Smooth muscle cell (in vitro differentiated cells): ENCODE data around the gene LOXL1. TPM values are rescaled to one million over a fixed set of nuclear protein-coding genes. Genes with fewer than 3 reads are reported as not detected.

Experiments used
- DNase-seq: peaks from one replicate; lab custom pipeline; 2025; ENCODE audit not compliant: unreplicated experiment; lab: John Stamatoyannopoulos, UW
- H2AFZ ChIP-seq: fragments of 200-600 bp; sonication (generic); 2 replicates; pipeline ENCODE4 v1.6.0; 2016; ENCODE audit warnings: antibody characterized with exemption, low read depth, mild to moderate bottlenecking
- H3F3A ChIP-seq: fragments of 200-600 bp; sonication (generic); 2 replicates; pipeline ENCODE4 v1.6.0; 2017; ENCODE audit warnings: antibody characterized with exemption, low read depth
- H3K27ac ChIP-seq: fragments of 200-600 bp; sonication (generic); 2 replicates; pipeline ENCODE4 v1.5.1; 2016; ENCODE audit warnings: low read depth, mild to moderate bottlenecking
- H3K27me3 ChIP-seq: fragments of 200-600 bp; sonication (generic); 2 replicates; pipeline ENCODE4 v1.6.1; 2016; ENCODE audit warnings: low read depth, mild to moderate bottlenecking
- H3K36me3 ChIP-seq: fragments of 200-600 bp; sonication (generic); 2 replicates; pipeline ENCODE4 v1.5.1; 2016; ENCODE audit warnings: low read depth
- H3K4me1 ChIP-seq: fragments of 200-600 bp; sonication (generic); 2 replicates; pipeline ENCODE4 v1.5.1; 2016; ENCODE audit warnings: low read depth
- H3K4me2 ChIP-seq: fragments of 200-600 bp; sonication (generic); 2 replicates; pipeline ENCODE4 v1.6.0; 2016; ENCODE audit warnings: mild to moderate bottlenecking
- H3K4me3 ChIP-seq: fragments of 200-600 bp; sonication (generic); 2 replicates; pipeline ENCODE4 v1.5.1; 2016; ENCODE audit warnings: mild to moderate bottlenecking
- H3K79me2 ChIP-seq: fragments of 200-600 bp; sonication (generic); 2 replicates; pipeline ENCODE4 v1.6.0; 2016; ENCODE audit warnings: low read depth, mild to moderate bottlenecking
- H3K9ac ChIP-seq: fragments of 200-600 bp; sonication (generic); 2 replicates; pipeline ENCODE4 v1.6.0; 2016; ENCODE audit warnings: low read depth
- H3K9me3 ChIP-seq: fragments of 200-600 bp; sonication (generic); replicated peaks from 2 replicates; pipeline ENCODE4 v1.5.1; 2016; ENCODE audit warnings: low read depth
- H4K20me1 ChIP-seq: fragments of 200-600 bp; sonication (generic); 2 replicates; pipeline ENCODE4 v1.6.0; 2016; ENCODE audit warnings: low read depth
- WGBS: methylation state at CpG from one replicate; pipeline ENCODE4 v1.1.7; 2016; ENCODE audit warnings: low lambda C conversion rate; 5-methylcytosine and 5-hydroxymethylcytosine counted together
- polyA plus RNA-seq: library from polyadenylated mRNA; unstranded; fragments of >200 nt; fragmentation: Nextera tagmentation; extraction: Ambion mirVana; gene quantifications from 2 replicates; pipeline ENCODE4 v1.2.1, GENCODE V29; 2016
- total RNA-seq: library from RNA; depleted of rRNA; stranded (reverse); fragments of >200 nt; gene quantifications from 2 replicates; pipeline ENCODE4 v1.2.3, GENCODE V29; 2014
- TF ChIP-seq, protein P1 (sequence below): fragments of 200-600 bp; sonication (generic); IDR thresholded peaks from 2 replicates; pipeline ENCODE4 v1.5.1; 2017; ENCODE audit warnings: borderline replicate concordance, mild to moderate bottlenecking, antibody characterized with exemption; ENCODE audit not compliant: insufficient read depth, poor library complexity, severe bottlenecking

LOXL1 gene
- total and polyA plus RNA-seq, 2 experiments from 2014 or later = 252 to 899 TPM

DNA sequence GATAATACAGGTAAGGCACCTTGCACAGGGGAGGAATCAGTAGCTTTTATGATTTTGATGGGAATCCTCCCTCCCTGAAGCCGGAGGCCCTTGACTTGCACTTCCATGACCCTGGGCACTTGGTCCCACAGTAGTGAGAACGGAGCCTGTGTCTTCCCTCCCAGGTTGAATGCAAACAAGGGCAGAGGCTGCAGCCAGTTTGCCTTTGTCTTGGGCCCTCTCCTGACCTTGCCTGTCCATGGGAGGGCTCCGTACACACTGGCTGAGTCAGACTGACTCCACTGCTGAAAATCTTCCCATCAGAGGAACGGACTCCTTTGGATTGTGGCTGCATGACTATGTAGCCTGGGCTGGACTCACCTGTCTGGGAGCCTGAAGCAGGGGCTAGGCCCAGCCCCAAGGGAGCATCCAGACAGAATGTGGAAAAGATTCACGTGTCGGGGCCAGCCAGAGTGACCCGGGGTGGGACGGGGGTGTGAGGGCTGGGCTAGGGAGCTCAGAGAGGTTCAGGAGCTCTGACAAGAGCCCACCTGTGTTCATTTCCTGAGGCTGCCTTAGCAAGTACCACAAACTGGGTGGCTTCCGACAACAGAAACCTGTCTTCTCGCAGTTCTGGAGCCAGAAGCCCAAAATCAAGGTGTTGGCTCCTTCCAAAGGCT, 43.4 kb upstream of the LOXL1 start:
- Histone ChIP-seq H4K20me1 (no peaks in the 10 kb centered on the region), H3K79me2 (no peaks in the 10 kb centered on the region), H3K27me3 (no peaks in the 10 kb centered on the region), H2AFZ (no peak overlapping the region), H3K27ac (no peak overlapping the region), H3K4me3 (no peak overlapping the region), H3K4me2 (no peak overlapping the region), H3F3A (no peaks in the 10 kb centered on the region), H3K4me1 (no peaks in the 10 kb centered on the region), H3K9me3 (no peaks in the 10 kb centered on the region), H3K36me3 (no peaks in the 10 kb centered on the region), H3K9ac (no peak overlapping the region)
- 85% methylated on average over 10 of the region's 10 CpGs for WGBS
- no peak for DNase-seq
- TF ChIP-seq, protein P1, sequence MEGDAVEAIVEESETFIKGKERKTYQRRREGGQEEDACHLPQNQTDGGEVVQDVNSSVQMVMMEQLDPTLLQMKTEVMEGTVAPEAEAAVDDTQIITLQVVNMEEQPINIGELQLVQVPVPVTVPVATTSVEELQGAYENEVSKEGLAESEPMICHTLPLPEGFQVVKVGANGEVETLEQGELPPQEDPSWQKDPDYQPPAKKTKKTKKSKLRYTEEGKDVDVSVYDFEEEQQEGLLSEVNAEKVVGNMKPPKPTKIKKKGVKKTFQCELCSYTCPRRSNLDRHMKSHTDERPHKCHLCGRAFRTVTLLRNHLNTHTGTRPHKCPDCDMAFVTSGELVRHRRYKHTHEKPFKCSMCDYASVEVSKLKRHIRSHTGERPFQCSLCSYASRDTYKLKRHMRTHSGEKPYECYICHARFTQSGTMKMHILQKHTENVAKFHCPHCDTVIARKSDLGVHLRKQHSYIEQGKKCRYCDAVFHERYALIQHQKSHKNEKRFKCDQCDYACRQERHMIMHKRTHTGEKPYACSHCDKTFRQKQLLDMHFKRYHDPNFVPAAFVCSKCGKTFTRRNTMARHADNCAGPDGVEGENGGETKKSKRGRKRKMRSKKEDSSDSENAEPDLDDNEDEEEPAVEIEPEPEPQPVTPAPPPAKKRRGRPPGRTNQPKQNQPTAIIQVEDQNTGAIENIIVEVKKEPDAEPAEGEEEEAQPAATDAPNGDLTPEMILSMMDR = no peak

DNA sequence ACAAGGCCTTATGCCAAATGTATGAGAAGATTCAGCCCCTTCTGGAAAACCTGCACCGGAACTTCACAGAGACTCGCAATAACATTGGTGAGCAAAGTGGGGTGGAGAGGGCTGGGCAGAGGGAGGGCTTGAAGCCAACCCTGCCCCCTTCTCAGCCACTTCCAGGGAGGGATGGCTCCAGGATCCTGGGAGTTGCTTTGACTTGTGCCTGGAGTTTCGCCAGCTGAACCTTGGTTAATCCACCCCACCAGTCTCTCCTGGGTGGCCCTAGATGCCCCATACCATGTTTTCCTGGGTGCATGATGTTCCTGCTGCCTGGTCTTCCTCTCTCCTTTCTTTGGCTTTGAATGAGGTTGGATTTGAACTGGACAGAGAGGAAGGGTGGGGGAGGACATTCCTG, 42.1 kb upstream of the LOXL1 start:
- TF ChIP-seq, protein P1 = no peak
- Histone ChIP-seq H3K9me3 (no peaks in the 10 kb centered on the region), H3K79me2 (no peaks in the 10 kb centered on the region), H3K36me3 (no peaks in the 10 kb centered on the region), H3K27ac (no peak overlapping the region), H3K4me3 (no peak overlapping the region), H4K20me1 (no peaks in the 10 kb centered on the region), H3K27me3 (peaks cover 6% of the 10 kb centered on the region), H3K4me1 (no peaks in the 10 kb centered on the region), H2AFZ (no peak overlapping the region), H3F3A (no peaks in the 10 kb centered on the region), H3K4me2 (no peak overlapping the region), H3K9ac (no peak overlapping the region)
- DNase-seq = no peak
- 90% methylated on average over 3 of the region's 3 CpGs for WGBS

DNA sequence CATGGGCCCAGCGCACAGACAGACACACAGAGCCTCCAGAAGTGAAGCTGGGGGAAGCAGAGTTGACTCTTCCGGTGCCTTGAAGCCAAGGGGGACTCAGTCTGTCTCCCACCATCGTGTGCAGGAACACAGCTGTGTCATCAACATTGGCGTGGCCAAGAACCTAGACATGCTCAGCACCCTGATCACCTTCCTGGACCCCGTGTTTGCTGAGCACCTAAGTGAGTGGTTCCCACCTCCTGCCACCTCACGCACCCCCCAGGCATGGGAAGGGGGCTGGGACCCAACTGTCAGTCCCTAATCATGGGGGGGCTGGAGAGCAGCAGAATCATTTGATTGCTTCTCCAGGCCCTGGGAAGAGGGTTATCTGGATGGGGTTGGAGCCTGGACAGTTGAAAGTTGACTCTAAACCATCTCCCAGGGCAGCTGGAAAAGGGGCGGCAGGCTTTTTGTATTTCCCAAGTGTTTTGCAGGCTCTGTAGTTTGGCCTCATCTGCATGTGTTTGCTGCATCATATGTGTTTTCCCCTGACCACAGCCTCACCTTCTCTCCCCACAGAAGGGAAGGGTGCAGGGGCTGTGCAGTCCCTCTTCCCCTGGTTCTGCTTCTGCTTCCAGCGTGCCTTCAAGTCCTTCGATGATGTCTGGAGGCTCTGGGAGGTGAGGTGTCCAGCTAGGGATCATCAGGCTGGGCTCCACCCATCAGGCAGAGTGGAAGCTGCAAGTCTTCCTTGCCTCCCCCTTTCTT, 40.1 kb upstream of the LOXL1 start:
- Histone ChIP-seq H3K27ac (no peak overlapping the region), H3K4me3 (no peak overlapping the region), H3F3A (no peaks in the 10 kb centered on the region), H3K4me2 (no peak overlapping the region), H3K9me3 (no peaks in the 10 kb centered on the region), H3K36me3 (no peaks in the 10 kb centered on the region), H3K4me1 (no peaks in the 10 kb centered on the region), H2AFZ (no peak overlapping the region), H3K79me2 (no peaks in the 10 kb centered on the region), H3K9ac (no peak overlapping the region), H3K27me3 (peaks cover 13% of the 10 kb centered on the region), H4K20me1 (no peaks in the 10 kb centered on the region)
- TF ChIP-seq, protein P1 = no peak
- WGBS = 93% methylated on average over 9 of the region's 9 CpGs
- no peak for DNase-seq
